Measurements from ENCODE around the gene CACNA1S.

CACNA1S gene

DNA sequence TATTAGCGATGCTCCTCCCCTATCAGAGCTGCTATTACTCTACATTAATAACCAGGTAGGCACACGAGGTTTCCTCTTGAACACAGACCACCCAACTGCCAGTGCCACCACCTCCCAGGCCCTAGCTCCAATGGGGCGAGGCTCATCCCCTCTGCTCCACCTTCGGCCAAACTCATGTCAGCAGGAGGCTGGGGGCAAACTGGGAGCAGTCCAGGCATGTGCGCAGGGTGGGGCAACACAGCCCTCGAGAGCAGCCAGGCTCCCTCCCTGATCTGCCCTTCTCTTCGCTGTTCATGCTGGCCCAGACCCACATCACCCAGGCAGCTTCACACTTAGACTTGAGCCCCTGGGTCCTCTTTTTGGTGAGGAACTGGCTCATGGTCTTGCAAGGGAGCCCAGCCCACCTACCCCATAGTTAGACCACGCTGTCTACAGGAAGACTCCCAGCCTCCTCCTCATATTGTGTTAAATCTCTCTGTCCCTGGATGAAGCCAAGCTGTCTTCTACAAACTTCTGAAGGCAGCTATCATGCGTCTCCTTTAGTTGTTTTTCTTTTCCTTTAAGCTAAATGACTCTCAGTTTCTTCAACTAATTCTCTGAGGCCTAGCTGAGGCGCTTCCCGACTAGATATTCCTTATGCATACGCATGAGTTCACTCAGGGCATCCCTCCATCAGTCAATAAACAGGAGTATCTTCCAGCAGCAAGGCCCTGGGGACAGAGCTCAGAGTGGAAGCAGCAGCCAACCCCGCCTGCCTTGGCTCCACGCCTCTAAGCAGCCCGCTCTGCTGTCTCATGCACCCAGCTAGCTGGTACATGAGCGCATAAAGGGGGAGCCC is 30.0 kb upstream of the CACNA1S start:
- TF ChIP-seq, protein P1, sequence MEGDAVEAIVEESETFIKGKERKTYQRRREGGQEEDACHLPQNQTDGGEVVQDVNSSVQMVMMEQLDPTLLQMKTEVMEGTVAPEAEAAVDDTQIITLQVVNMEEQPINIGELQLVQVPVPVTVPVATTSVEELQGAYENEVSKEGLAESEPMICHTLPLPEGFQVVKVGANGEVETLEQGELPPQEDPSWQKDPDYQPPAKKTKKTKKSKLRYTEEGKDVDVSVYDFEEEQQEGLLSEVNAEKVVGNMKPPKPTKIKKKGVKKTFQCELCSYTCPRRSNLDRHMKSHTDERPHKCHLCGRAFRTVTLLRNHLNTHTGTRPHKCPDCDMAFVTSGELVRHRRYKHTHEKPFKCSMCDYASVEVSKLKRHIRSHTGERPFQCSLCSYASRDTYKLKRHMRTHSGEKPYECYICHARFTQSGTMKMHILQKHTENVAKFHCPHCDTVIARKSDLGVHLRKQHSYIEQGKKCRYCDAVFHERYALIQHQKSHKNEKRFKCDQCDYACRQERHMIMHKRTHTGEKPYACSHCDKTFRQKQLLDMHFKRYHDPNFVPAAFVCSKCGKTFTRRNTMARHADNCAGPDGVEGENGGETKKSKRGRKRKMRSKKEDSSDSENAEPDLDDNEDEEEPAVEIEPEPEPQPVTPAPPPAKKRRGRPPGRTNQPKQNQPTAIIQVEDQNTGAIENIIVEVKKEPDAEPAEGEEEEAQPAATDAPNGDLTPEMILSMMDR (IDR thresholded peaks at IDR 0.05; ENCODE audit: low read depth, low read length): no peak
- H3K4me3 ChIP-seq (ENCODE audit: low read depth, low read length): no peak overlapping the region
- no peak for DNase-seq
- no peaks in the 10 kb centered on the region for H3K27me3 ChIP-seq (ENCODE audit: insufficient read depth, low read depth, severe bottlenecking)
- H3K9me3 ChIP-seq (ENCODE audit: severe bottlenecking): no peaks in the 10 kb centered on the region
- H3K27ac ChIP-seq: no peak overlapping the region
- H3K36me3 ChIP-seq: peaks cover 99% of the 10 kb centered on the region

DNA sequence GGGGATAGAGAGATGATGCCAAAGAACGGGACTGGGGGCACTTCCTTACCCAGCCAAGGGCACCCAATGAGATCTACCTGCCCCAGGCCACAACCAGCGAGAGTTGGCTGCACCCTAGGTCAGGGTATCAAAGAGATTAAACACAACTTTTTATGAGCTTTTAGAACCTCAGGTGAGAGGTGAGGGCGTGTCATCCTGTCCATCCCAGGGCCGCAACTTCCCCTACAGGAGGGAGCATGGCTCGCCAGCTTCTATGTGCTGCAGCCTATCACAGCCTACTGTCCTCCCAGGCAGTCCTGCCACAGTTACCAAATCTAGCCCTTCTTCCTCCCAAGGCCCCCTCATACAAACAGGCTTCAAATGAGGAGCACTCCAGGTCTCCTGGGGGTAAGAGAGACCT is 29.2 kb upstream of the CACNA1S start:
- Histone ChIP-seq H3K9me3 (ENCODE audit: severe bottlenecking) (no peaks in the 10 kb centered on the region), H3K27ac (peak overlapping the region; percentile 40), H3K27me3 (ENCODE audit: insufficient read depth, low read depth, severe bottlenecking) (no peaks in the 10 kb centered on the region), H3K4me3 (ENCODE audit: low read depth, low read length) (no peak overlapping the region), H3K36me3 (peaks cover 93% of the 10 kb centered on the region)
- DNase-seq: no peak
- TF ChIP-seq, protein P1 (IDR thresholded peaks at IDR 0.05; ENCODE audit: low read depth, low read length): no peak

DNA sequence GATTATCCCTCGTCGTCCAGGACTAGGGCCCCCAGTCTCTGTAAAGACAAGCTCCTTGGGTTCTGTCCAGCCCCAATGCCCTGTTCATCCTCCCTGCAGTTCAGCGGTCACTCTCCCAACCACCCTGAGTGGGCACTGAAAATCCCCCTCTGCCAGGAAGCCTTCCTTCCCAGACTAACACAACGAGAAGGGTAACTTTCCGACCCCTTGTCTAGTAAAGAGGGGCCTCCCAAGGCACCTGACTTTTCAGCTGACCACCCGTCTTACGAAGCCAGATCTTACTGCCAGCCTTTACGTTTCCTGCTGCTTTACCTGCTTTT is 28.7 kb upstream of the CACNA1S start:
- no peaks in the 10 kb centered on the region for H3K9me3 ChIP-seq (ENCODE audit: severe bottlenecking)
- TF ChIP-seq, protein P1 (IDR thresholded peaks at IDR 0.05; ENCODE audit: low read depth, low read length): no peak
- peaks cover 92% of the 10 kb centered on the region for H3K36me3 ChIP-seq
- no peak overlapping the region for H3K4me3 ChIP-seq (ENCODE audit: low read depth, low read length)
- H3K27me3 ChIP-seq (ENCODE audit: insufficient read depth, low read depth, severe bottlenecking): no peaks in the 10 kb centered on the region
- DNase-seq: no peak
- H3K27ac ChIP-seq: peak overlapping the region; percentile 40

DNA sequence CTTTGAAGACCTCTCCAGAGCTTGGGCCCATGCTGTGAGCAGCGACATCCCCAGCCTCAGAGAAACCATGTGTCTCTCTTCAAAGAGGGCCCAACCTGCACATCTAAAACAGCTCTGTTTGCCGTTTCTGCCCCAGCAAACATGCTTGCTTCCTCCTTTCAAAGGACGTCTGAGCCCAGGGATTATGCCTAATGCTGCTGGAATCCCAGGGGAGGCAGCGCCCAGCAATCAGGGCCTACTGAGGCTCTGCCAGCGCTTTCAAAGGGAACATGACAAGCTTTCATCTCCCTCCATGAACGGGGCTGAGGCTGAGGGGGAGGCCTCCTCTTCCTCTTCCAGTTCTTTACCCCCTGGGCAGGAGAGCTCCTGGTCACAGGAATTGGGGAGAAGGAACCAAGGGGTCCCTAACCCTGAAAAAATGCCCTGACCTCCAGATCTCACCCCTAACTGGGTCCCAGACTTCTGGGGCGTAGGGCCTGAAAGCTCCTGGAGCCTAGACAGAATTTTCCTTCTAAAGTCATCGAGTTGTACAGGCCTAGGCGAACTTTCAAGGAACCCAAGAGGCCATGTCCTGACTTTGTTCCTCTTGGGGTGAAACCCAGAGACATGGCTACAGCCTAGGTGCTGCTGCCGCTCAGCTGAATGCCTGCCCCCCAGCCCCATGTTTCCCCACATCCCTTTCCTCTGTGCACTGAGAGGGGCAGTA is 28.2 kb upstream of the CACNA1S start:
- Histone ChIP-seq H3K36me3 (peaks cover 92% of the 10 kb centered on the region), H3K9me3 (ENCODE audit: severe bottlenecking) (no peaks in the 10 kb centered on the region), H3K4me3 (ENCODE audit: low read depth, low read length) (no peak overlapping the region), H3K27me3 (ENCODE audit: insufficient read depth, low read depth, severe bottlenecking) (no peaks in the 10 kb centered on the region), H3K27ac (peak overlapping the region; percentile 40)
- peak; percentile 72 for DNase-seq
- TF ChIP-seq, protein P1 (IDR thresholded peaks at IDR 0.05; ENCODE audit: low read depth, low read length): no peak

DNA sequence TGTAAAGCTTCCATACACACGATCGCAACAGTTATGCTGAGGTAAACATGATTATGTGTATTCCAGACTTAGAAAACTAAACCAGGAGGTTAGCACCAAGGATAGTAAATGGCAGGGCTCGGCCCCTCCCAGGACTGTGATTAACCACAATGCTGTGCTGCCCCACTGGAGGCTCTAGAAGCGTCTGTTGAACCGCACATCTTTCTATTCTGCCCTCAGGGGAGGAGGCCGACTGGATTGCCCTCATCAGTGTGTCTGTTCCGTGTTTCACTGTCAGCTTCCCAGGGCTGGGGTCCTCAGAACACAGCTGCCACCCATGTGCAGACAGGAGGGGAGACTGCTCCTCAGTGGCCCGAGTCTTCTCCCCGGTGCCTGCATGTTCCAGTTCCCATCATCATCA is 27.5 kb upstream of the CACNA1S start:
- Histone ChIP-seq H3K9me3 (ENCODE audit: severe bottlenecking) (no peaks in the 10 kb centered on the region), H3K4me3 (ENCODE audit: low read depth, low read length) (no peak overlapping the region), H3K27ac (peak overlapping the region; percentile 40), H3K27me3 (ENCODE audit: insufficient read depth, low read depth, severe bottlenecking) (no peaks in the 10 kb centered on the region), H3K36me3 (peaks cover 92% of the 10 kb centered on the region)
- no peak for DNase-seq
- TF ChIP-seq, protein P1 (IDR thresholded peaks at IDR 0.05; ENCODE audit: low read depth, low read length): no peak
